Measurements from ENCODE around the gene MAN2B2. TPM values are rescaled to one million over a fixed set of nuclear protein-coding genes. Genes with fewer than 3 reads are reported as not detected.

Gene MAN2B2
- total RNA-seq, 1 experiment from 2014 or later = 8.5 TPM

DNA sequence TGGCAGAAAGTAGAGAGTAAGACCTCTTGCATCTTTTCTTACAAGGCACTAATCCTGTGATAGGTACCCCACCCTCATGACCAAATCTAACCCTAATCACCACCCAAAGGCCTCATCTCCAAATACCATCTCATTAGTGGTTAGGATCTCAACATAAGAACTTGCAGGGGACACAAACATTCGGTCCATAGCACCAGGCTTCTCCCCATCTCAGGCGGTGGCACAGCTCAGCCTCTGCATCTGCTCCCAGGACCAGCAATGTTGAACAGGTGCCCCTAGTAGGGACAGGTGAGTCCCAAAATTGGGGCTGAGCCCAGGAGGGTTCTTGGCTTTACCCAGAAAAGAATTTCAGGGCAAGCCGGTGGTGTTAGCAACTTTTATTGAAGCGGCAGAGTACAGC is 57.1 kb downstream of the MAN2B2 start:
- ChIA-PET CTCF (no interaction called here), POLR2A (ENCODE audit: unreplicated experiment) (no interaction called here)
- H3K4me1 ChIP-seq (ENCODE audit: insufficient read depth, low read length) = no peaks in the 10 kb centered on the region
- no peaks in the 10 kb centered on the region for H3K79me2 ChIP-seq (ENCODE audit: low read length)
- H3K9me3 ChIP-seq (ENCODE audit: low read length) = no peaks in the 10 kb centered on the region
- intact Hi-C loops (cut with micrococcal nuclease) = no loop called here
- no peak overlapping the region for H3K4me2 ChIP-seq (ENCODE audit: low read length)
- TF ChIP-seq EZH2phosphoT487 (IDR thresholded peaks at IDR 0.05; ENCODE audit: borderline replicate concordance, low read length) (no peak), EZH2 (IDR thresholded peaks at IDR 0.05; ENCODE audit: low read length, unreplicated experiment) (no peak)
- TF ChIP-seq, protein P1, sequence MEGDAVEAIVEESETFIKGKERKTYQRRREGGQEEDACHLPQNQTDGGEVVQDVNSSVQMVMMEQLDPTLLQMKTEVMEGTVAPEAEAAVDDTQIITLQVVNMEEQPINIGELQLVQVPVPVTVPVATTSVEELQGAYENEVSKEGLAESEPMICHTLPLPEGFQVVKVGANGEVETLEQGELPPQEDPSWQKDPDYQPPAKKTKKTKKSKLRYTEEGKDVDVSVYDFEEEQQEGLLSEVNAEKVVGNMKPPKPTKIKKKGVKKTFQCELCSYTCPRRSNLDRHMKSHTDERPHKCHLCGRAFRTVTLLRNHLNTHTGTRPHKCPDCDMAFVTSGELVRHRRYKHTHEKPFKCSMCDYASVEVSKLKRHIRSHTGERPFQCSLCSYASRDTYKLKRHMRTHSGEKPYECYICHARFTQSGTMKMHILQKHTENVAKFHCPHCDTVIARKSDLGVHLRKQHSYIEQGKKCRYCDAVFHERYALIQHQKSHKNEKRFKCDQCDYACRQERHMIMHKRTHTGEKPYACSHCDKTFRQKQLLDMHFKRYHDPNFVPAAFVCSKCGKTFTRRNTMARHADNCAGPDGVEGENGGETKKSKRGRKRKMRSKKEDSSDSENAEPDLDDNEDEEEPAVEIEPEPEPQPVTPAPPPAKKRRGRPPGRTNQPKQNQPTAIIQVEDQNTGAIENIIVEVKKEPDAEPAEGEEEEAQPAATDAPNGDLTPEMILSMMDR (conservative IDR thresholded peaks at IDR 0.05; ENCODE audit: low read depth, low read length) = no peak
- H3K9me2 ChIP-seq (replicated peaks; ENCODE audit: low read length) = no peaks in the 10 kb centered on the region
- no peak overlapping the region for H2AFZ ChIP-seq (ENCODE audit: low read length)
- no peak for ATAC-seq
- H3K4me3 ChIP-seq (ENCODE audit: low read length) = no peak overlapping the region
- no peak for DNase-seq
- no peaks in the 10 kb centered on the region for H3F3A ChIP-seq (ENCODE audit: low read length, unreplicated experiment)
- BruUV-seq (replicated peaks) = no TSS peak
- H3K36me3 ChIP-seq (ENCODE audit: low read depth, low read length) = no peaks in the 10 kb centered on the region
- no peak overlapping the region for H3K9ac ChIP-seq (ENCODE audit: low read length)
- H4K20me1 ChIP-seq (ENCODE audit: low read length) = no peaks in the 10 kb centered on the region
- no peaks in the 10 kb centered on the region for H3K27me3 ChIP-seq (ENCODE audit: low read length)
- no peak overlapping the region for H3K27ac ChIP-seq (ENCODE audit: low read length)

DNA sequence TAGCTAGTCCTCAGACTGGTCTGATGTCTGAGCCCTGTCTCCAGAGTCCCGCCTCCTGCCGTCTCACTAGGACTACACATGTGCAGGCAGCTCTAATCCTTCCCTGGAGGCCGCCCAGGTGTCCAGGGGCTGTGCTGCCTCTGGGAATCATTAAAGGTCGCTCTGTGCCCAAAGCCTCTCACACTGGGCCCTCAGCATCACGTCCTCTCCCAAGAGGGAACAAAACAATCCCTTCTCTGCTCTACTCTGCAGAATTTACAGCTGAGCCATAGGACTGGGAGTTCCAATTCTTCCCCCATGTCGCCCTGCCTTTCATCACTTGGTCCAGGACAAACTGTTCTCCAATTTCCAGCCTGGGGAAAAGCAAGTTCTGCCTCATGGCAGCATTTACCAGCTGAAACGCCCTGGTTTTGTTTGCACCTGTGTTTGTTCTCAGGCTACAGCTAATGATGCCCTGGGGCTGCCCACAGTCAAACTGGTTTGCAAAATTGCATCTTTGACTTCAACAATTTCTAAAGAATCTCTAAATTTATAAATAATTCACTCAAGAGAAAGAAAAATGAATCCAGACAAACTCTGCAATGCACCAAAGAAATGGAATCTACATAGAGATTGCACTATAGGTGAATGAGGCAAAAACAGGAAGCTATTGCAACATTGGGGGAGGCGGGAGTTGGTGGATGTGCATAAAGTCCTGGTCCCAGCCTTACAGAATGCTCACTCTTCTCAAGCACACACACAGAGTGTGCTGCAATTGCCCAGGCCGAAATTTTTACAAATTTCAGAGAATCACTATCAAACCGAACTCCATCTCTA is 58.3 kb downstream of the MAN2B2 start:
- no peak for ATAC-seq
- Histone ChIP-seq H4K20me1 (ENCODE audit: low read length) (no peaks in the 10 kb centered on the region), H3K9me2 (replicated peaks; ENCODE audit: low read length) (no peaks in the 10 kb centered on the region), H3K4me2 (ENCODE audit: low read length) (no peak overlapping the region), H3K27me3 (ENCODE audit: low read length) (no peaks in the 10 kb centered on the region), H3K79me2 (ENCODE audit: low read length) (no peaks in the 10 kb centered on the region), H3K36me3 (ENCODE audit: low read depth, low read length) (no peaks in the 10 kb centered on the region), H3K9me3 (ENCODE audit: low read length) (no peaks in the 10 kb centered on the region), H3K9ac (ENCODE audit: low read length) (no peak overlapping the region), H2AFZ (ENCODE audit: low read length) (no peak overlapping the region), H3K4me1 (ENCODE audit: insufficient read depth, low read length) (no peaks in the 10 kb centered on the region), H3K27ac (ENCODE audit: low read length) (no peak overlapping the region), H3F3A (ENCODE audit: low read length, unreplicated experiment) (no peaks in the 10 kb centered on the region), H3K4me3 (ENCODE audit: low read length) (no peak overlapping the region)
- DNase-seq = peak; percentile 9
- no TSS peak for BruUV-seq (replicated peaks)
- intact Hi-C loops (cut with micrococcal nuclease) = no loop called here
- TF ChIP-seq, protein P1 (conservative IDR thresholded peaks at IDR 0.05; ENCODE audit: low read depth, low read length) = no peak
- TF ChIP-seq EZH2 (IDR thresholded peaks at IDR 0.05; ENCODE audit: low read length, unreplicated experiment) (no peak), EZH2phosphoT487 (IDR thresholded peaks at IDR 0.05; ENCODE audit: borderline replicate concordance, low read length) (no peak)
- CTCF ChIA-PET = no interaction called here
- POLR2A ChIA-PET (ENCODE audit: unreplicated experiment) = no interaction called here

DNA sequence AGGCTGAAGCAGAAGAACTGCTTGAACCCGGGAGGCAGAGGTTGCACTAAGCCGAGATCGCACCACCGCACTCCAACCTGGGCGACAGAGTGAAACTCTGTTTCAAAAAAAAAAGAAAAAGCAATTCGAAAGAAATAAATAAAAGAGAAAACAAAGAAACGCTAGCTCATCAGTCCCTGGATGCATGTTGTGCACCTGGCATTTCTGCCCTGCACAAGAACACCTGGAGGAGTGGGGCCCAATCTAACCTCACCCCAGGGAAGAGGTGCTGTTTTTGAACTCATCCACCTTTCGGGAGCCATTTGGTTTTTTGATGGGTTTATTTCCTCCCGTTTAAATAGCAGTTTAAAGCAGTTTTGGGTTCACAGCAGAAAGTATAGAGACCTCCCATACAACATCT is 59.8 kb downstream of the MAN2B2 start:
- no peak for TF ChIP-seq EZH2phosphoT487 (IDR thresholded peaks at IDR 0.05; ENCODE audit: borderline replicate concordance, low read length)
- TF ChIP-seq, protein P1 (conservative IDR thresholded peaks at IDR 0.05; ENCODE audit: low read depth, low read length) = no peak
- TF ChIP-seq EZH2 (IDR thresholded peaks at IDR 0.05; ENCODE audit: low read length, unreplicated experiment) = no peak
- Histone ChIP-seq H3K9ac (ENCODE audit: low read length) (no peak overlapping the region), H3F3A (ENCODE audit: low read length, unreplicated experiment) (no peaks in the 10 kb centered on the region), H3K4me1 (ENCODE audit: insufficient read depth, low read length) (no peaks in the 10 kb centered on the region), H3K9me2 (replicated peaks; ENCODE audit: low read length) (no peaks in the 10 kb centered on the region), H4K20me1 (ENCODE audit: low read length) (no peaks in the 10 kb centered on the region), H3K4me3 (ENCODE audit: low read length) (no peak overlapping the region), H3K27me3 (ENCODE audit: low read length) (no peaks in the 10 kb centered on the region), H2AFZ (ENCODE audit: low read length) (no peak overlapping the region), H3K9me3 (ENCODE audit: low read length) (no peaks in the 10 kb centered on the region), H3K4me2 (ENCODE audit: low read length) (no peak overlapping the region), H3K79me2 (ENCODE audit: low read length) (no peaks in the 10 kb centered on the region), H3K36me3 (ENCODE audit: low read depth, low read length) (no peaks in the 10 kb centered on the region), H3K27ac (ENCODE audit: low read length) (no peak overlapping the region)
- DNase-seq (no peak), ATAC-seq (no peak)
- POLR2A ChIA-PET (ENCODE audit: unreplicated experiment) = no interaction called here
- BruUV-seq (replicated peaks) = no TSS peak
- intact Hi-C loops (cut with micrococcal nuclease) = no loop called here
- CTCF ChIA-PET = interaction anchor here (0.6 kb wide), 1 partner anchor 63 kb away, joined by 3 read pairs; no protein-coding TSS in a partner anchor
